ENCODE results near the gene ZNF287. TPM values are rescaled to one million over a fixed set of nuclear protein-coding genes. Genes with fewer than 3 reads are reported as not detected.
A peak's percentile ranks its signal among the peaks of the same experiment; 100 is the strongest.

Gene ZNF287
- total RNA-seq: 1 to 10 TPM; 2.9 to 3.3 TPM

DNA sequence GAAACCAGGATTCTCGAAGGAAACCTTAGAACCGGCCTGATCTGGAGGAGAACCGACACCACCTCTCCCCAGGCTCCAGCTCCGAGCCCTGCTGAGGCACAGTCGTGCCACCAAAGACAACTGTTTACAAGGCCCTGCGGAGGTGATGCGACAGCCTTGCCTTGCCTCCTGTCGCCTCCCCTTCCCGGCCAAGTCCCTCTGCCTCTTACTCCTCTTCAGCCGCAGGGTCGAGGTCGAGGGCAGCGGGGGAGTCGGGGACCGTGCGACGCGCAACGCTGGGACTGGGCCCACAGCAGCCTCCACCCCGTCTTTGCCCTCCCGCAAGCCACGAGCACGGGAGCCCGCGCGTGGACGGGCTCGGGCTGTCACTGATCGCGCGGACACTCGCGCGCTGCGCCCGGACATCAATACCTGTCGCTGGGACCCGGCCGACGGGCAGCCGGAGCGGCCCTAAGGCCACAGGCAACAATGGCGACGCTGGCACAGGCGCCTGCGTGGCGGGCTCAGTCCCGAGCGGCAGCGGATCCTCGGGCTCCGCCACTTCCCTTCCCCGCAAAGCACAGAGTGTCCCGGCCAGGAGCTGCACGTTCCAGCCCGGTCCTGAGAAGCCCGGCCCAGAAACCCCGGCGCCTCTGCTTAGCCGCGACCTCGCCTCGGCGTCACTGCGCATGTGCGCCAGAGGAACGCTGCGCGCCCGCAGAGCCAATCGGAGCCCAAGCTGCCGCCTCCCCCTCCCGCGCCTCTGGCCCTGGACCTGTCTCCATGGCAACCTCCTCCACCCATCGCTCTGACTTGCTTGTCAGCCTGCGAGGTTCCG, at the start of gene ZNF287:
Gene ZNF287 (minus strand): TSS at position 664 of the 817 bp plus-strand sequence. CDS start 1,473 bp downstream, outside the sequence.
- DNase-seq: peak; percentile 96
- intact Hi-C loops (cut with DNase I): no loop called here
- H3K4me3 ChIP-seq: peak within 1 kb of the TSS; percentile 77
- H3K9ac ChIP-seq (ENCODE audit: low read depth in 2 of 2, low read length in 2 of 2): peak within 1 kb of the TSS in 1 of 2 donors; percentile 68
- peaks cover 3% of the 10 kb centered on the region for H3K4me1 ChIP-seq
- H3K36me3 ChIP-seq: no peaks in the 10 kb centered on the region
- no peaks in the 10 kb centered on the region for H3K27me3 ChIP-seq
- TF ChIP-seq, protein P1, sequence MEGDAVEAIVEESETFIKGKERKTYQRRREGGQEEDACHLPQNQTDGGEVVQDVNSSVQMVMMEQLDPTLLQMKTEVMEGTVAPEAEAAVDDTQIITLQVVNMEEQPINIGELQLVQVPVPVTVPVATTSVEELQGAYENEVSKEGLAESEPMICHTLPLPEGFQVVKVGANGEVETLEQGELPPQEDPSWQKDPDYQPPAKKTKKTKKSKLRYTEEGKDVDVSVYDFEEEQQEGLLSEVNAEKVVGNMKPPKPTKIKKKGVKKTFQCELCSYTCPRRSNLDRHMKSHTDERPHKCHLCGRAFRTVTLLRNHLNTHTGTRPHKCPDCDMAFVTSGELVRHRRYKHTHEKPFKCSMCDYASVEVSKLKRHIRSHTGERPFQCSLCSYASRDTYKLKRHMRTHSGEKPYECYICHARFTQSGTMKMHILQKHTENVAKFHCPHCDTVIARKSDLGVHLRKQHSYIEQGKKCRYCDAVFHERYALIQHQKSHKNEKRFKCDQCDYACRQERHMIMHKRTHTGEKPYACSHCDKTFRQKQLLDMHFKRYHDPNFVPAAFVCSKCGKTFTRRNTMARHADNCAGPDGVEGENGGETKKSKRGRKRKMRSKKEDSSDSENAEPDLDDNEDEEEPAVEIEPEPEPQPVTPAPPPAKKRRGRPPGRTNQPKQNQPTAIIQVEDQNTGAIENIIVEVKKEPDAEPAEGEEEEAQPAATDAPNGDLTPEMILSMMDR (IDR thresholded peaks at IDR 0.05): no peak
- no peaks in the 10 kb centered on the region for H3K9me3 ChIP-seq
- H3K27ac ChIP-seq: no peak within 1 kb of the TSS

DNA sequence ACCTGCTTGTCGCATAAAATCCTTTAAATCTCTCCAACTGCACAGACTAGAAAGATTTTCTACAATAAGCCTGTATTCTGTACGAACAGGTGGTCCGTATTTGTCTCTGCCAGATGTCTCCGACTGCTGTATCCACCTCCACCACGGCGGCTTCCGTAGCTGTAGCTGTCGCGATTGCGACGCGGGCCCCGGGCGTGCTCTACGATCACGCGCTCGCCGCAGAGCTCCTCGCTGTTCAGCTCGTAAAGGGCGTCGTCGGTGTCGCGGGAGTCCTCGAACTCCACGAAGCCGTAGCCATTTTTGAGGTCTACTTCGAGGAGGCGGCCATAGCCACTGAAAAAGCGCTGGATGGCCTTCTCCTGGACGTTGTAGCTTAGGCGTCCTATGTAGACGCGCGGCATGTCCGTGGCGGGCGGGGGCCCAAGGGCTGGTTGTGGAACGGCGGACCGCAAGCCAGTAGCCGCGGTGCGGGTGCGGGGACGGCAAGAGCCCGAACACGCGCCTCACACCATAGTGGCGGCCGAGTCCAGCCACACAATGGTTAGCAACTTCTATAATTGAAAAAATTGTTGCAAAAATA, 48.6 kb upstream of the ZNF287 start:
- H3K36me3 ChIP-seq: no peaks in the 10 kb centered on the region
- H3K4me3 ChIP-seq: no peak overlapping the region
- H3K9ac ChIP-seq (ENCODE audit: low read depth in 2 of 2, low read length in 2 of 2): no peak overlapping the region
- H3K4me1 ChIP-seq: no peaks in the 10 kb centered on the region
- TF ChIP-seq, protein P1 (IDR thresholded peaks at IDR 0.05): no peak
- H3K9me3 ChIP-seq: peaks cover 8% of the 10 kb centered on the region
- intact Hi-C loops (cut with DNase I): no loop called here
- no peak for DNase-seq
- H3K27me3 ChIP-seq: no peaks in the 10 kb centered on the region
- no peak overlapping the region for H3K27ac ChIP-seq

DNA sequence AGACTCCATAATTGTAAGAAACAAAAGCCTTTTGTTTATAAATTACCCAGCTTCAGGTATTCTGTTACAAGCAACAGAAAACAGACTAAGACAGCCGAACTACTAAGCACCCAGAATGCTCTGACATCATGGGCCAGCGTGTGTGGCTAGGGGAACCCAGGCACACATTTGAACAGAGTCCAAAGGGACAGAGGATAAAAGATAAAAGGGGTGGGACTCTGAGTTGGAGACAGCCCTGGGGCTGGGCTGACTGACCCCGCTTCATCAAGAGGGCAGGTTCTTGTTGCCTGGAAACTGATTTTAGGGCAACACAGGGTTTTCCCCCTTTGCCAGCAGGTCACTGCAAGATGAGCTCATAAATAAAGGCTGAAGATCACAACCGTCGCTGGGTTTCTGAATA, 30.5 kb upstream of the ZNF287 start:
- no peak overlapping the region for H3K27ac ChIP-seq
- H3K4me1 ChIP-seq: no peaks in the 10 kb centered on the region
- intact Hi-C loops (cut with DNase I): no loop called here
- DNase-seq: no peak
- no peak overlapping the region for H3K4me3 ChIP-seq
- no peaks in the 10 kb centered on the region for H3K27me3 ChIP-seq
- TF ChIP-seq, protein P1 (IDR thresholded peaks at IDR 0.05): no peak
- no peaks in the 10 kb centered on the region for H3K9me3 ChIP-seq
- no peaks in the 10 kb centered on the region for H3K36me3 ChIP-seq
- H3K9ac ChIP-seq (ENCODE audit: low read depth in 2 of 2, low read length in 2 of 2): no peak overlapping the region

DNA sequence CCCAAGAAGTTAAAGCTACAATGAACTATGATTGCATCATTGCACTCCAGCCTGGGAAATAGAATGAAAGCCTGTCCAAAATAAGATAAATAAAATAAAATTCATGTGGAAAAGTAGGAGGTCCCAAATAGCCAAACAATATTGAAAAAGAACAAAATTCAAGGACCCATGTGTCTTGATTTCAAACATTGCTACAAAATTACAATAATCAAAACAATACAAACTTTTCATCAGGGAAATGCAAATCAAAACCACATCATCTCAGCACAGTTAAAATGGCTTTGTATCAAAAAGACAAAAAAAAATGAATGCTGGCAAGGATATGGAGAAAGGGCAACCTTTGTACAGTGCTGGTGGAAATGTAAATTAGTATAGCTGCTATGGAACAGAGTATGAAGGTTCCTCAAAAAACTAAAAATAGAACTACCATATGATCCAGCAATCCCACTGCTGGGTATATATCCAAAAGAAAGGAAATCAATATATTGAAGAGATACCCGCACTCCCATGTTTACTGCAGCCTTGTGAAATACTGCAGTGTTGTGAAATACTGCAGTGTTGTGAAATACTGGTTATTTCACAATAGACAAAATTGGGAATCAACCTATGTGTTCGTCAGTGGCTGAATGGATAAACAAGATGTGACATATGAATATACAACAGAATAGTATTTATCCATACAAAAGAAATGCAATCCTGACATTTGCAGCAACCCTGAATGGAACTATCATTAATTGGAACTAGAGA, 24.5 kb upstream of the ZNF287 start:
- Histone ChIP-seq H3K9ac (ENCODE audit: low read depth in 2 of 2, low read length in 2 of 2) (no peak overlapping the region), H3K36me3 (no peaks in the 10 kb centered on the region), H3K4me3 (no peak overlapping the region), H3K27ac (no peak overlapping the region), H3K4me1 (no peaks in the 10 kb centered on the region), H3K27me3 (no peaks in the 10 kb centered on the region), H3K9me3 (no peaks in the 10 kb centered on the region)
- intact Hi-C loops (cut with DNase I): no loop called here
- no peak for DNase-seq
- TF ChIP-seq, protein P1 (IDR thresholded peaks at IDR 0.05): no peak

Data from colonic mucosa (tissue), 4 donors.